ENCODE measurements around the gene SLC36A3.
"Not testable (repeated sequence)": the region's sequence is repeated elsewhere in the genome, so short reads cannot be mapped to it uniquely, and the experiment has no call there.

SLC36A3 gene

DNA sequence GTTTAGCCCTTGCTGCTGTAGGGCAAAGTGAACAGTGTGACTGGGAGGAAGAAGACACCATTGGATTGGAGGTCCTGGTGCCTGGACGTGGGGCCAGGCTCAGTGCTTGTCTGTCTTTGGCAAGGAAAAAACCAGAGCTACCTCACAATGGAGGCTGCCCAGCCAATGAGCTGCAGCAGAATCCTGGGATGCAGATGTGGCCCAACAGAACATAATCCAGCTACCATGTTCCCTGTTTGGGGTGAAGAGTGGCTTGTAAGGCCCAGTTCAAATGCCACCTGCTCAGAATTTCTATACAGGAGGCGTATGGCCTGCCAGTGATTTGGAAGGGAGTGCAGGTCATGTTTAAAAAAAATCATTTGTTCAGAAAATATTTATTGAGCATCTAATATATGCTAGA, at the start of gene SLC36A3:
TSS of gene SLC36A3 (minus strand) at position 101 of the 400 bp plus-strand sequence. CDS start 412 bp downstream, outside the sequence.
- DNase-seq (ENCODE audit: low spot score), result no peak

DNA sequence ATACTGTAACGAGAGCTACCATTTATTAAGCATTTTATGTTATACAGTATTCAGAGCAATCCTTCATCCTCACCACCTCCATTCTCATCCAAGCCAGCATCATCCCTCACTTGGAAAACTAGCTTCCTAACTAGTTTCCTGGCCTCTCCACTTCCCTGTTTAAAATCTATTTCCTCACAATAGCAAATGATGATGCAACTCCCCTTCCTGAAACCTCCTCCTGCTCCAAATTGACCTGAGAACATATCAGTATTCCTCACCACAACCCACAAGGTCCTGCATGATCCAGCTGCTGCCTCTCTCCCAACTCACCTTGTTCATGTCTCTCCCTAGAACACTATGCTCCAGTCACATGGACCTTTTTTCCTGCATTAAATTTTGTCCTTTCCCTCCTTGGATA, 48.1 kb upstream of the SLC36A3 start:
- DNase-seq (ENCODE audit: low spot score), result no peak

DNA sequence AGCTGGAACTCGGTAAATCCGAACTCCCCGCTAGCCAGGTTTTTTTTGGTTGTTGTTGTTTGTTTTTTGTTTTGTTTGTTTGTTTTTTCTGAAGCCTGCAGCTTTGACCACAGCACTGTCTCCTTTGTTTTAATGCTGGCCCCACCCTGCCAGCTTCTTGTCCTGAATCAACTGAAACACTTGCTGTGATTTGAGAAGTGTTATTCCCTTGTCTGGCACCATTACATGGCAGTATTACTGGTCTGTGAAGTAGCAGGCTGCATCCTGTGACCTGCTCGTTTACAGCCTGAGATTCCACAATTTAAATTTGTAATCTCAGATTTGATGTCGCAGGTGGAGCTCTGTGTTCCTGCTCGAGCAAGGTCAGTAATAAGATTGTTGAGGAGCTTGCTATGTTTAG, 45.2 kb upstream of the SLC36A3 start:
- DNase-seq (ENCODE audit: low spot score), result no peak

DNA sequence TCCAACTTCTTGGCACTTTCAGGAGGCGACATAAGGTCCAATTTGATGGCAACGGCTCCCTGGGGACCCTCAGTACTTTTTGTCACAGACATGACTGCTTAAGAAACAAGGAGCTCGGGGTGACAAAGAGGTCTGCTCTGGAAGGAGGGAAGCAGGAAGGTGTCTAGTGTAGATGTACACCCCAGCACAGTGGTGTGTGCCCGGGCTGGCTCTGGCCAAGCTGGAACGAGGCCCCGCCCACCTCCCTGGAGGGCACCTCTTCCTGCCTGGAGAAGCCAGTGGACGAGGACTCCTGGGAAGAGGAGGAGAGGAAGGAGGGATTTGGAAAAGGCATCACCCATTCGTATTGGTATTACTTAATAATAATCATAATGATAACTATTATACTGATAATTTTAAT, 43.8 kb upstream of the SLC36A3 start, which contains the start of gene SLC36A2:
TSS of gene SLC36A2 (minus strand) at position 191 of the 400 bp plus-strand sequence. CDS start at position 92, 99 bp downstream.
- no peak for DNase-seq (ENCODE audit: low spot score)

DNA sequence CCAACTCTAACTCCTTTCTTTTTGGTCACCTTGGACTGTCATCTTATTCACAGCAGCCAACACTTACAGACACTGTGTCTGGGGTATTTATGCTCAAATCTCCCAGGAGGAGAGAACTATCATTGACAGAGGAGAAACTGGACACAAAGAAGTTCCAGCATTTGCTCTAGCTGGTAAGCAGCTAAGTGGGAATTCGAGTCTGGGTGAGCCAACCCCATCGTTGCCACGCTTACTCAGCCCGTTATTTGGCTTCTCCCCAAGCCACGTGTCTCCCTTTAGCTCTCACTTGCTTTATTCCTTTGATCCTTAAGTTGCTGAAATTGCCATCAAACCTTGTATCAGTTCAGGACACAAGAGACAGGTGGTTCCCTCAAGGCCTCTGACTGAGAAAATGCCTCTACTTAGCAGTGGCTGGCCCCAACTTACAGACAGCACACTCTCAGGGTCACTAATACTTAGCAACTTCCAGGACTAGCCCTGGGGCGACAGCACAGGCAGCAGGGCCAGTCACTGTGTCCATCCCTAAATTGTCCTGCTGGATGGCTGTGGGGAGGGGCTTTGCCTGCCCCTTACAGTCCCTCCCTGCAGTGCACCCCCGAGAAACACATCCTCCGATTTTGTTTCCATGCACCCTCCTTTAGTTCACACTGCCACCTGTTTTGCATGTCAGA, 42.4 kb upstream of the SLC36A3 start:
- no peak for DNase-seq (ENCODE audit: low spot score)

DNA sequence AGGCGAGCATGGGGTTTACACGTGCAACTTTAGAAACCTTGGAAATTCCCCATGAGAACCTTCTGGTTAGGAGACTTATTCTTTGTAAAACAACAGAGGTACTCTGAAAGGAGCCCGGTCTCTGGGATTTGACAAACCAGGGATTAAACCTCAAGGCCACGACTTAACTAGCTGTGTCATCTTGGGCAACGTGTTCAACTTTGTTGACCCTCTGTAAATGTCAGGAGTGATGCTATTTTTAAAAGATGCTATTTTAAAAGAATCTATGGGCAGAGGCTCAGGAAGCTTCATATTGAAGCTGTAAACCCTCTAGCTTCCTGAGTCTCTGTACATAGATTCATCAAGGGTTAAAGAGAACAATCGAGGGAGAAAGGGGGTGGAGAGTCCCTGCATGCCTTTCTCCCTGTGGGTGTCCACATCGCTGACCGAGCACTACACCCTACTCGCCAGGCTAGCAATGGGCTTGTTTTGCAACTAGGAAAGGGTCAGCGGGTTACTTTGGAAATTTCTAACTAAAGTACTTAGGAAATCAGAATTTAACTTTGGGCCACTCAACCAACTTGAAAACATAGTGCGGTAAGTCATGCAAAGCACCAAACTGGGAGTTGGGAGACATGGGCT, 41.7 kb upstream of the SLC36A3 start:
- DNase-seq (ENCODE audit: low spot score), result no peak

DNA sequence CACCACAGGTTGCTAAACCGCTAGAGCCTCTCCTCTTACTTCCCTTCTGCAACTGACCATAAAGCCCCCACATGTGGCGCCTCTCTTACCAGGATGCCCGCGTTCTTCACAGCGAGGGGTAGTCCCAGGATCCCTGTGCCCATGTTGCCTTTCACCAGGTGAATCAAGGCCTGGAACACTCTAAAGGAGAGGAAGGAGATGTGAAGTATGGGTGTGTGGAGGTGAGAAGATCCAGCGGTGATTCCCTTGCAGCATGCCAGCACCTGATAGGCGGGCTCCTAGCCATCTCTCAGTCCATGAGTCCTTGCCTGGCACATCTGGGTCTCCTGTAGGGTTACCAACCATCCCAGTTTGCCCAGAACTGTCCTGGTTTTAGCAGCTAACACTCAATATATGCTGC, 40.5 kb upstream of the SLC36A3 start:
- DNase-seq (ENCODE audit: low spot score), result no peak

DNA sequence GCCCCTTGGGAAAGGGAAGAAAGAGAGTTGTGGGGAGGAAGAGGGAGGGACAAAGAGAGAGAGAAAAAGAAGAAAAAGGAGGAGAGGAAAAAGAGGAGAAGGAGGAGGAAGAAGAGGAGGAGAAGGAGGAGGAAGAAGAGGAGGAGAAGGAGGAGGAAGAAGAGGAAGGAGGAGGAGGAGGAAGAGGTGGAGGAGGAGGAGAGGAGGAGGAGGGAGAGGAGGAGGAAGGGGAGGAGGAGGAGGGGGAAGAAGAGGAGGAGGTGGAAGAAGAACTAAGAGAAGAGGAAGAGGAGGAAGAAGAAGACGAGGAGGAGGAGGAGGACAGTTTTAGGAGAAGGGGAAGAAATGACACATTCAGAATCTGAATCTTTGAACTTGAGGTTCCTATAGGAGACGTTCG, 36.4 kb upstream of the SLC36A3 start:
- no peak for DNase-seq (ENCODE audit: low spot score)

DNA sequence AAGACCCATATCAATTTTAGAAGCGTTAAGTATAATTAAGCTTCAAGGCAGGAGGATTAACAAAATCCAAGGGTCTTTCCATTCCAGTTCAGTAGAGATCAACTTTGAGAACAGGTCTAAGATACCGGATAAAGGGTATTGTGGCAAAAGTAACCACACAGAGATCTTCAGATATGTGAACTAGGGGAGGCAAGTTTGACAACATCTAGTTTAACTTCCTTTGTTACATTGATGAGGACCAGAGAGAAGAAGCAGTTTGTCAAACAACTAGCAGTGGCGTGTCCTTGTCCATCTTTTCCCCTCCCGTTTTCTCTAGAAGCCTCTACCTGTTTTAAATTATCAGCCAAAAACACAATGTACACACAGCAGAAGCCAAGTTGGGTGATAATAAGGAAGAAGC, 35.2 kb upstream of the SLC36A3 start:
- no peak for DNase-seq (ENCODE audit: low spot score)

DNA sequence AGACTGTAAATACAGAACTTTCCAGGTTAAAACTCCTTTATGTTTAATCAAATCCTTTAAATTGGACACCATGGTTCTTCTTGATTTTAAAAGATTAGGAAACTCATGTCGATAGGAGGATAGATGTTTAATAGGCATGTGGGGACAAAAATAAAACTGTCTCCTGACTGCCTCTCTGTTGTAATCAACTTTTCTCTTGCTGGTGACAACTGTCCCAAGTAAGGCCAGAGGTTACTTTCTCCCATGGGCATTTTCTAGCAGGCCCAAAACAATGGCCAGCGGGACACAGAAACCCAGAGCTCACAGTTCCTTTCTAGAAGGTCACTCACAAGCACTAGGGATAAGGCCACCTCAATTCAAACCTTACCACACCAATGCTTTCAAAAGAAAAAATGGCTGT, 29.3 kb upstream of the SLC36A3 start:
- no peak for DNase-seq (ENCODE audit: low spot score)

DNA sequence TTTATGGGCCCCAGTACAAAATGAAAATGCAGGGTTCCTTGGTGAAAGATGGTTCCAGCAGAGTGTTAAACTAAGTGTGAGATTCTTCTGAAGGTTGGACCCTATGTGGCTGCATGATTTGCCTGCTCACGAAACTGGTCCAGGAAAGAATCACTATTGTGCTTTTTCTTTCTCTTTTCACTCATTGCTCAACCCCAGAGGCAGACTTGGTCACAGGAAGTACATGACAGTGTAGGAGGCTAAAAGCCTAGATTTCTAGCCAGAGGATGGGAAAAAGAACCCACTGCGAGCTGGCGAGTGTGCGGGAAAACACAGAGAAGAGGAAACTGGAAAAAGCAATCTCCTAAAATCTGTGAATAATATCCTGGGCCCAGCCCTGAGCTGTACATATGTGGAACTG, 25.2 kb upstream of the SLC36A3 start:
- DNase-seq (ENCODE audit: low spot score), result no peak

DNA sequence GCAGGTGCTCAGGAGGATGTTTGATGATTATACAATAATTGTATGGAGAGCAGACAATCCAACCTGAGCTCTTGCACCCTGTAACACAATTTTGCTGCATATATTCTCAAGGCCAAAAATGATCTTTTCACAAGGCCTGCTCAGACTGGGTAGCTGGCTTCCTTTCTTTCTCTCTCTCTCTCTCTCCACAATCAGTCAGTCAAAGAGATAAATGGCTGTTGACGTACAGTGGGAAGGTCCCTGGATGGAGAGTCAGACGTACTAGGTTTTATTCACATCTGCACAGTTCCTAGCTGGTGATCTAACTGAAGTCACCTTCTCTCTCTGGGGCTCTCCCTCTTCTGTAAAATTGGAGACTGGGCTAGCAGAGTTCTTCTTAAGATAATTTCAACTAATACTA, 24.0 kb upstream of the SLC36A3 start:
- no peak for DNase-seq (ENCODE audit: low spot score)

DNA sequence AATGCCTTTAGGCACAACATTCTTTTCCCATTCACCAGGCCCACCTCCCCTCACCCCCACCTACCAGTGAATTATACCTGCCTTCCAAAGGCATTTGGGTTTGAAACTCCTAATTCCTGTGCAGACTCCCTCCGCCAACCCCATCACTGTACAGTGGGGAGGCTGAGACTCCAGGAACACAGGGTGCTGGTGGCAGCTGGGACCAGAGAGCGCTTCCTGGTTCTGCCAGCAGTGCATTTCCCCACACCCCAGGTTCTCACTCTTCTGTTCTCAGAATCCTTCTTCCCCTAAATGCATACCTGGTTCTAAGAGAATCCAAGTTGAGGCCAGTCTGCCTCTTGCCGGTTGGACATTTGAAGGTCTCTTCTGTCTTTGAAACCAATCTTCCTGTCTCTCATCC, 22.7 kb upstream of the SLC36A3 start:
- DNase-seq (ENCODE audit: low spot score), result no peak

DNA sequence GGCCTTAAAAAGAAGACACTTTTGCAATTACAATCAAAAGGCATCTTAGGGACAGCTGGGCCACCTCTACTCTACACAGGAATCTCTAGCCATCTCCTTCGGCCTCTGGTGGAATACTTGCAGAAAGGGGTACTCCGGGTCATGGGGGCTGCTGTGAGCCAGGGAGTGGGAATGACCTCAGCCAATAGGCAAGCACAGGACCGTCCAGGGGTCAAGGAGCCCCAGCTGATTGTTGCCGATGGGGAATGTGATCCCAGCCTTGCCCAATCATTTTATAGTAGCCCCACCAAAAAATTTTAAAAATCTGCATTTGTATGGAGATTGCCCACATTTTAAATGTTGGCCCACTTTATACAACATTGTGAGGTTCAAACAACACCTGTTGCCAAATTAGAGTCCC, 16.9 kb upstream of the SLC36A3 start:
- no peak for DNase-seq (ENCODE audit: low spot score)

DNA sequence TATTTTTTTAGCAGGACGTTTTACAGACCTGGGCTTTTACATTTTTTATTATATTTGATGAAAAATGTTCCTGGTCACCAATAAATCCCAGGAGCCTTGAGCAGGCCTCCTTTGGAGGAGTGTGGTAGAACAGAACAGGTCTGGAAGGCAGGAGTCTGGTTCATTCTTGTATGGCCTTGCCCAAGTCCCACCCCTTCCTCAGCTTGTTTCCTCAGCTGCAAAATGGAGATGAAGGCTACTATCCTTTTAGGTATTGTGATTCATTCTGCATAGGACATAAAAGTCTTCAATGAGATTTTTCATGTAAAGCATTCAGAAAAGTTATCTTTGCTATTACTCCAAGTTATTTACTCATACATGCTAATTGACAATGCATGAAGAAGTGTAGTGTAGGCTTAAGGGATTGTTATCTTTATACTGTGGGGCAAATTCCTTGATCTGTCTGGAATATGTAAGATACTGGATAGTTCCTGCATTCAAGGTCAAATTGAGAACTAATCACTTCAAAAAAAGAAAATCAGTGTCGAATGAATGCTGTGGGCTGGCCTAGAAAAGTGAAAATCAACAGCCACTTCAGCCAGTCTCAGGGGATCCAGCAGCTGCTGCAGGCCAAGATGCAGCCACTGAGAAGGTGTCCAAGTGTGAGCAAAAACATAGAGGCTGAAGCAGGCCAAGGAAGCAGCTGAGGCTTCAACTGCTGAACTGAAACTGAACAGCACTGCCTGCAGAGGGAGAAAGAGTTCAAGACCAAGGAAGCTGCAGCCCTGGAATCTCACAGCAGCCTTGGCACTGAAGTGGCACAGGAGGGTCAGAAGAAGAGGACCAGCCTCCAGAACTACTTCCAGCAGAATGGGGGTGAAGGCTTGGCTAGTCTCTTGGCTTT, 15.5 kb upstream of the SLC36A3 start:
- peak; percentile 42 for DNase-seq (ENCODE audit: low spot score)

DNA sequence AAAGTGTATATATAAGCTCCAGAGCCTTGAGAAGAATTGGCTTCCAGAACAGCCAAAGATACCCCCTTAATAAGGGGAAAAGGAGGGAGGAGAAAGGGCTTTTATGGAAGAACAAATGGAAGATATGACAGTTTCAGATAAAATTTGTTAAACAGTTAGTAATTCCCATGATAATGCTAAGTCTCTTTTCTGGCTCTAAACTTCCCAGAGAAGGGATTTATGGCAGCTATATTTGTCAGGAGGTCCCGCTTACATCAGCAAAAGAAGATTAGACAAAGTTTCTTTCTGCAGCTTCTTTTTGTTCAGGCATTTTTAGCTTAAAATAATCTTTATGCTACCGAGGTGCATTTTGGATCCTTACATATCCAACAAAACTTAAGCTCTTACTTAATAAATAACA, 14.3 kb upstream of the SLC36A3 start:
- no peak for DNase-seq (ENCODE audit: low spot score)

DNA sequence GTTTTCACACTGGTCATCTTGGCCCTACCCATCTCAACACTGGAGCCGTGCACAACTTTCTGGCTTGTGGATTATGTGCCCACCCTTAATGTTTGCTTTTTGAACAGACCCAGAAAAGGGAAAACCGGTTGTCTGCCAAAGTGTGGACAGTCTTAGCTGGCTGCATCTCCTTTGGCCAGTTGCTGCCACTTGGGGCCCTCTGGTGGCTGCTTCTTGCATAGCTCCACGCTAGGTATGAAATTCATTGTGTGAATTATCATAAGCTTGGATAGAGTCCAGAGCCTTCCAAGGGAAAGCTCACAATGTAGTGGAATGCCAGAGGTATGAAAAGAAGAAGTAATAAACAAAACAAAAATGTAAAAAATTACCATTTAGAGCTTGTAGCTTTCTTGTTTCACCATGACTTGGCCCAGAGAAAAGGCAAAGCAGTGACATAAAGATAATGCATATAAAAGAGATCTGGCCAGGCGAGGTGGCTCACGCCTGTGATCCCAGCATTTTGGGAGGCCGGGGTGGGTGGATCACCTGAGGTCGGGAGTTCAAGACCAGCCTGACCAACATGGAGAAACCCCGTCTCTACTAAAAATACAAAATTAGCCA, 12.5 kb upstream of the SLC36A3 start:
- DNase-seq (ENCODE audit: low spot score), result peak; percentile 35

DNA sequence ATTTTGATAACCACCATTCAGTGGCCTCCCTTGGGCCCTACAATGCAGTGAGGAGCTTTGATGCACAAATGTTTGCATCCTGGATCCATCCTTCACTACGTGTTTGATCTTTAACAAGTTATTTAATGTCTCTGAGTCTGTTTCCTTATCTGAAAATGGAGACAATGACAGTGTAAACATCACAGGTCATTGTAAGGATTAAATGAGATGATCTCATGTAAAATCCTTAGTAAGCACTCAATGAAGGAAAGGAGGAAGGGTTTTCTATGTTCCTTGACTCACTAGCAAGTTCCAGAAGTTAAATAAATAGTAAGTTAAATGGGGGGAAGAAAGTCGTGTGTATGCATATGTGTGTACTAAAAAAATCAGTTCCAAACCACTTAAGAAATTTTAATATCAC, 9.8 kb upstream of the SLC36A3 start:
- no peak for DNase-seq (ENCODE audit: low spot score)

DNA sequence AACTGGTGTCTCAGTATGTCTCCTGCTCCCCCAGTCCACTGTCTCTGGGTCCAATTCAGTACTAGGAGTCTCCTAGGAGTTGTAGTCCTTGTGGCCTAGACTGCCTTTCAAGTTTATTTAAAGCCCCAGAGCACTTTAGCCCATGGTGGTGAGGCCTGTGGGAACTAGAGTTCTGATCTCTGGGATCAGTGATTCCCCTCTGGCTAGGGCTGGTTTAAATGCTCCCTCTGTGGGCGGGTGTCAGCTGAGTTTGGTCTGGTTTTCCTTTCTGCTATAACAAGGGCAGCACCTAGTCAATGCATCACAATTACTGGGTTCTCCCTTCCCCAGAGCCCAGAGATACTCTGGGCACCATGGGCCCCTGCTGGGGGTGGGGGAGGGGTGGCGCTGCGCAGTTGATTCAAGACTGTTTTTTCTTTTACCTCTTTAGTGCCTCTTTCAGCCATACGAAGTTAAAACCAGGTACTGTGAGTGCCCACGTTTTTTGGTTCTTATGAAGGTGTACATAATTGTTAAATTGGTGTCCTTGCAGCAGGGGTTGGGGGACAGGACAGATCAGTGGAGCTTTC, 9.3 kb upstream of the SLC36A3 start:
- DNase-seq (ENCODE audit: low spot score), result no peak

DNA sequence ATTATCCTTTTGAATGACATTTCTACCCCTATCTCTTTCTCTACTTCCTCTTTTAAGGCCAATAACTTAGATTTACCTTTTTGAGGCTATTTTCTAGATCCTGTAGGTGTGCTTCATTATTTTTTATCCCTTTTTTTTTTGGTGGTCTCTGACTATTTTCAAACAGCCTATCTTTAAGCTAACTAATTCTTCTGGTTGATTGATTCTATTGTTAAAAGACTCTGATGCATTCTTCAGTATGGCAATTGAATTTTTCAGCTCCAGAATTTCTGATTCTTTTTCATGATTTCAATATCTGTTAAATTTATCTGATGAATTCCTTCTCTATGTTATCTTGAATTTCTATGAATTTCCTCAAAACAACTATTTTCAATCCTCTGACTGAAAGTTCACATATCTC, 7.4 kb upstream of the SLC36A3 start:
- no peak for DNase-seq (ENCODE audit: low spot score)

DNA sequence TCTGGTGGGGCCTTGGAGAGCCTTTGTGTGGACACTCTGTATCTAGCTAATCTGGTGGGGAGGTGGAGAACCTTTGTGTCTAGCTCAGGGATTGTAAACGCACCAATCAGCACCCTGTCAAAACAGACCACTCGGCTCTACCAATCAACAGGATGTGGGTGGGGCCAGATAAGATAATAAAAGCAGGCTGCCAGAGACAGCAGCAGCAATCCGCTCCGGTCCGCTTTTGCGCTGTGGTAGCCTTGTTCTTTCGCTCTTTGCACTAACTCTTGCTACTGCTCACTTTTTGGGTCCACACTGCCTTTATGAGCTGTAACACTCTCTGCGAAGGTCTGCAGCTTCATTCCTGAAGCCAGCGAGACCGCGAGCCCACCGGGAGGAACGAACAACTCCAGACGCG, 6.3 kb upstream of the SLC36A3 start:
- DNase-seq (ENCODE audit: low spot score), result not testable (repeated sequence)

DNA sequence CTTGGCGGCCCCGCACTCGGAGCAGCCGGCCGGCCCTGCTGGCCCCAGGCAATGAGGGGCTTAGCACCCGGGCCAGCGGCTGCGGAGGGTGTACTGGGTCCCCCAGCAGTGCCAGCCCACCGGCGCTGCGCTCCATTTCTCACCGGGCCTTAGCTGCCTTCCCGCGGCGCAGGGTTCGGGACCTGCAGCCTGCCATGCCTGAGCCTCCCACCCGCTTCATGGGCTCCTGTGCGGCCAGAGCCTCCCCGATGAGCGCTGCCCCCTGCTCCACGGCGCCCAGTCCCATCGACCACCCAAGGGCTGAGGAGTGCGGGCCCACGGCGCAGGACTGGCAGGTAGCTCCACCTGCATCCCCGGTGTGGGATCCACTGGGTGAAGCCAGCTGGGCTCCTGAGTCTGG, 5.7 kb upstream of the SLC36A3 start:
- not testable (repeated sequence) for DNase-seq (ENCODE audit: low spot score)

Measured in Ammon's horn (tissue), 1 donor.